Activated CD8-positive, alpha-beta memory T cell treated with anti-CD3 and anti-CD28 coated beads, Interleukin-2, amount 10 ng/mL, durations not matched to agents 7 days and 5 days (primary cell): ENCODE results near the gene OR10R2. TPM values are rescaled to one million over a fixed set of nuclear protein-coding genes. Genes with fewer than 3 reads are reported as not detected.
"Not testable (repeated sequence)": the region's sequence is repeated elsewhere in the genome, so short reads cannot be mapped to it uniquely, and the experiment has no call there.

Experiments
- ATAC-seq: fragments of 150-1000 bp; cut with Tn5 transposase; one replicate; pipeline ENCODE4 v1.10.0; 2021; ENCODE audit warnings: moderate library complexity
- CTCF ChIA-PET: fragments of 350-600 bp; sonication (Branson Sonifier 250); formaldehyde crosslinking; loops from one replicate; lab custom pipeline; 2021; ENCODE audit warnings: antibody characterized with exemption; lab: Charles Lee
- DNase-seq: peaks from one replicate; pipeline ENCODE4 v3.0.0-alpha.2; 2020
- H3K27ac Mint-ChIP-seq: one replicate; pipeline ENCODE4 v1.8.0; 2021; ENCODE audit warnings: mild to moderate bottlenecking, mixed read lengths
- H3K27me3 Mint-ChIP-seq: one replicate; pipeline ENCODE4 v1.8.0; 2021; ENCODE audit warnings: mixed read lengths
- H3K36me3 Mint-ChIP-seq: one replicate; pipeline ENCODE4 v1.8.0; 2021; ENCODE audit warnings: mild to moderate bottlenecking, mixed read lengths
- H3K4me1 Mint-ChIP-seq: one replicate; pipeline ENCODE4 v1.8.0; 2021; ENCODE audit warnings: mixed read lengths
- H3K4me3 Mint-ChIP-seq: one replicate; pipeline ENCODE4 v1.8.0; 2021; ENCODE audit warnings: mild to moderate bottlenecking, moderate library complexity, mixed read lengths
- H3K9me3 Mint-ChIP-seq: one replicate; pipeline ENCODE4 v1.8.0; 2022; ENCODE audit warnings: low read depth, mixed read lengths
- total RNA-seq, 2 experiments: library from RNA; stranded (reverse); gene quantifications; one replicate each; pipeline ENCODE4 v1.2.3, GENCODE V29; 2021

OR10R2 gene, protein sequence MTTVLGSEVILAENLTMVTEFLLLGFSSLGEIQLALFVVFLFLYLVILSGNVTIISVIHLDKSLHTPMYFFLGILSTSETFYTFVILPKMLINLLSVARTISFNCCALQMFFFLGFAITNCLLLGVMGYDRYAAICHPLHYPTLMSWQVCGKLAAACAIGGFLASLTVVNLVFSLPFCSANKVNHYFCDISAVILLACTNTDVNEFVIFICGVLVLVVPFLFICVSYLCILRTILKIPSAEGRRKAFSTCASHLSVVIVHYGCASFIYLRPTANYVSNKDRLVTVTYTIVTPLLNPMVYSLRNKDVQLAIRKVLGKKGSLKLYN
- not detected for total RNA-seq

DNA sequence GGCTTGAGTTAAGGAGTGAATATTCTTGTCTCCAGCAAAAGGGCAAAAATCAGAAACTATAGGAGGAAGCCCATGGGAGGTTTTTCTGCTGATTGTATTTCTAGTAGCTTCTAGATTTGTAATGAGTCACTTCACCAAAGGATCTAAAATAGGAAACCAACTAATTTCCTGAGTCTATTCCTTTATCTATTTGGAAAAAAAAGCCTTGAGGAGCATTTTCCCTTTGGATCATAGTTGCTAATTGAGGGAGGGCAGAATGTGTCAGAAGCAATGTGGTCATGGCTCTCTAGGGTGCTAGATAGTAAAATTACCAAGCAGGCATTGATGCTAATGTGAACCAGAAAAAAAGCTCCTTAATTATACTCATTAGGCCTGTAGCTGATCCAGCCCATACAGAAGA lies at the start of gene OR10R2:
OR10R2 (plus strand) TSS at position 301 of the 400 bp plus-strand sequence. CDS start 106 bp downstream, outside the sequence.
- H3K27ac Mint-ChIP-seq: no peak within 1 kb of the TSS
- no peak for ATAC-seq

DNA sequence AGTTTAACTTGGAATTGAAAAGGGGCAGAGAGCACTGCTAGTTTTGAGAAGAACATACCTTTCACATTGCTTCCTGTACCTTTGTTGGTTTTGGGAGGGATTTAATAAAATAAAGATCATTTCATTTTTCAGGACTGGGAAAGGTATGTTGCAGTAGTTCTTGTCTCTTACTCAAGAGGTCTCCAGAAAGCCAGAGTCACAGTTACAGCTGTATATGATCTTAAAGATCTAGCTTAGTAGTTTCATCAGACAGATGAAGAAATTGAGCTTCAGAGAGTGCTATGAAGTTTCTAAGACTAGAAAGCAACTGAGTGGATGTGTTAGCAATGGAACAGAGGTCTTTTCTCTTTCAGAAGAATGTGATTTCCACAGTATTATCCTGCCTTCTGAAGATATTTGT lies 47.0 kb upstream of the OR10R2 start:
- Mint-ChIP-seq H3K36me3 (no peaks in the 10 kb centered on the region), H3K4me1 (no peaks in the 10 kb centered on the region), H3K27ac (no peak overlapping the region), H3K9me3 (no peaks in the 10 kb centered on the region), H3K27me3 (peaks cover 14% of the 10 kb centered on the region), H3K4me3 (no peak overlapping the region)
- DNase-seq: no peak
- no peak for ATAC-seq
- CTCF ChIA-PET: no interaction called here

More for the DNA sequence above, at the start of gene OR10R2:
- CTCF ChIA-PET: no interaction called here
- Mint-ChIP-seq H3K9me3 (no peaks in the 10 kb centered on the region), H3K36me3 (no peaks in the 10 kb centered on the region), H3K4me1 (no peaks in the 10 kb centered on the region), H3K27me3 (peaks cover 21% of the 10 kb centered on the region), H3K4me3 (no peak within 1 kb of the TSS)
- no peak for DNase-seq

DNA sequence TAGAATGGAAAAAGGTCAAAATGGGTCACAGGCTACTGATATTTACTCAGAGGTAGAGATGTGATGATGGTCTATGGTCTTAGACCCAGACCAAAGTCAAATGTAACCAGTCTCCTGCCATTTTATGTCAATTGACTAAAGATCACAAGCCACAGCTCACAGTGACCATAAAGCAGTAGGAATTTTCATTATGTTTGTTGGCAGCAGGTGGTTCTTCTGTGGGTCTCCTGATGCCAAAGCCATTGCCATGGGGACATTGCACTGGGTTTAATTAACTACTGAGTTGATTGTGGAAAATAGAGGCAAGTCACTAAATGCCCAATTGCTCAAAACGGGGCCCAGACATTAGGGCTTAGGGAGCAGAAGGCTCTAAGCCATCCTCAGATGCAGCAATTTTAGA lies 45.9 kb upstream of the OR10R2 start, which contains the start of gene OR10K2:
OR10K2 (minus strand) TSS at position 101 of the 400 bp plus-strand sequence. CDS start 5,371 bp downstream, outside the sequence.
- no peaks in the 10 kb centered on the region for H3K4me1 Mint-ChIP-seq
- H3K27me3 Mint-ChIP-seq: peaks cover 14% of the 10 kb centered on the region
- no peaks in the 10 kb centered on the region for H3K36me3 Mint-ChIP-seq
- DNase-seq (no peak), ATAC-seq (no peak)
- H3K27ac Mint-ChIP-seq: no peak within 1 kb of the TSS
- CTCF ChIA-PET: no interaction called here
- H3K9me3 Mint-ChIP-seq: peaks cover 2% of the 10 kb centered on the region
- H3K4me3 Mint-ChIP-seq: no peak within 1 kb of the TSS

DNA sequence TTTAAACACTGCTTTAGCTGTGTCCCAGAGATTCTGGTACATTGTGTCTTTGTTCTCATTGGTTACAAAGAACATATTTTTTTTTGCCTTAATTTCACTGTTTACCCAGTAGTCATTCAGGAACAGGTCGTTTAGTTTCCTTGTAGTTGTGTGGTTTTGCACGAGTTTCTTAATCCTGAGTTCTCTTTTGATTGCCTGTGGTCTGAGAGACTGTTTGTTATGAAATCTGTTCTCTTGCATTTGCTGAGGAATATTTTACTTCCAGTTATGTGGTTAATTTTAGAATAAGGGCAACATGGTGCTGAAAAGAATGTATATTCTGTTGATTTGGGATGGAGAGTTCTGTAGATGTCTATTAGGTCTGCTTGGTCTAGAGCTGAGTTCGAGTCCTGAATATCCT lies 41.9 kb upstream of the OR10R2 start:
- H3K4me3 Mint-ChIP-seq, H3K9me3 Mint-ChIP-seq, DNase-seq, H3K27ac Mint-ChIP-seq, ATAC-seq, CTCF ChIA-PET, H3K36me3 Mint-ChIP-seq, H3K4me1 Mint-ChIP-seq: not testable (repeated sequence)
- peaks cover 20% of the 10 kb centered on the region for H3K27me3 Mint-ChIP-seq

DNA sequence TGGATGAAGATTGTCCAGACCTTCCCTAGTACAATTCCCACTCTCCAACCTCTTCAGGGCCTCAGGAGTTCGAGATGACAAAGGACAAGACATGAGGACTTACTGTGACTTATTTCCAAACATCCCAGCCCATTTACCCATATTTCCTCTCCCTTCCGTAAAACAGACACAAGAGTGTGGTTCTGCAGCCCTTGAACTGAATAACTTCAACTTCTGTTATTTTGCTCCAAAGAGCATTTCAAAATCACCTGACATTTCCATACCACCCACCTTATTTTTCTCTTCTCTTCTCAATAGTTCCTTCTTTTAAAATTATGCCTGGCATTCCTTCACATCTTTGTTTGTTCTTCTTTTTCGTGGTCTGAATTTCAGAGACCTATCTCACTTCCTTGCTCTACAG lies 37.3 kb upstream of the OR10R2 start:
- Mint-ChIP-seq H3K27ac (no peak overlapping the region), H3K4me3 (no peak overlapping the region), H3K9me3 (peaks cover 2% of the 10 kb centered on the region), H3K4me1 (no peaks in the 10 kb centered on the region), H3K36me3 (no peaks in the 10 kb centered on the region), H3K27me3 (peaks cover 28% of the 10 kb centered on the region)
- ATAC-seq (no peak), DNase-seq (no peak)
- CTCF ChIA-PET: no interaction called here

DNA sequence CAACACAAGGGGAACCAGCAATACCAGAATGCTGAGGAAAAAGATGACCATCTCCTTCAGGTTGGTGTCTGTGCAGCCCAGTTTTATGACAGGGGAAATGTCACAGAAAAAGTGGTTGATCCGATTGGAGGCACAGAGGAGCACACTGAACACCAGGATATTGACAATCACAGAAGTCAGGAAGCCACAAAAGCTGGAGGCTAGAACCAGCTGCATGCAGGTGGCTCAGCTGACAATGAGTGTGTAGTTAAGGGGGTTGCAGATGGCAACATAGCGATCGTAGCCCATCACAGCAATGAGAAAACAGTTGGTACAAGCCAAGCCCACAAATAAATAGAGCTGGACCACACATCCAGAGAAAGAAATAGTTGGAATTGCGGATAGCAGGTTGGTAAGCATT lies 26.6 kb upstream of the OR10R2 start:
- Mint-ChIP-seq H3K9me3 (no peaks in the 10 kb centered on the region), H3K4me1 (no peaks in the 10 kb centered on the region), H3K27me3 (peaks cover 12% of the 10 kb centered on the region), H3K27ac (no peak overlapping the region), H3K4me3 (no peak overlapping the region), H3K36me3 (no peaks in the 10 kb centered on the region)
- CTCF ChIA-PET: no interaction called here
- no peak for ATAC-seq
- no peak for DNase-seq

DNA sequence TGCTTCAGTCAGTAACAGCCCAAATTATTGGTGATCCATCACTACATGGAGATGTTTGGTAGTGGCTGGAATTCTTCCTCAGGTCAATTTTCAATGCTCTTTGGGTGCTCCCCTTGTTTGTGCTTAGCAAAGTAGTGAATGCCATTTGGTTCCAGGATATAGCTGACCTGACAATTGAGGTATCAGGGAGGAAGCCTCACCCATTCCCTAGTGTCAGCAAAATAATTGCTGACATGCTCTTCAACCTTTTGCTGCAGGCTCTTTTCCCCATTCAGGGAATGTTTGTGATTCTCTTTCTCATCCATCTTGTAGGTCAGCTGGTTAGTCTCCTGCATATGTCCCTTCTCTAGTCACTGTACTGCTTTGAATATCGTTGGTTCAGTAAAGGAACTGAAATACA lies 17.5 kb upstream of the OR10R2 start:
- H3K4me3 Mint-ChIP-seq: no peak overlapping the region
- no peaks in the 10 kb centered on the region for H3K36me3 Mint-ChIP-seq
- H3K4me1 Mint-ChIP-seq: no peaks in the 10 kb centered on the region
- peaks cover 6% of the 10 kb centered on the region for H3K27me3 Mint-ChIP-seq
- H3K27ac Mint-ChIP-seq: no peak overlapping the region
- ATAC-seq: no peak
- DNase-seq: no peak
- no peaks in the 10 kb centered on the region for H3K9me3 Mint-ChIP-seq
- CTCF ChIA-PET: no interaction called here

DNA sequence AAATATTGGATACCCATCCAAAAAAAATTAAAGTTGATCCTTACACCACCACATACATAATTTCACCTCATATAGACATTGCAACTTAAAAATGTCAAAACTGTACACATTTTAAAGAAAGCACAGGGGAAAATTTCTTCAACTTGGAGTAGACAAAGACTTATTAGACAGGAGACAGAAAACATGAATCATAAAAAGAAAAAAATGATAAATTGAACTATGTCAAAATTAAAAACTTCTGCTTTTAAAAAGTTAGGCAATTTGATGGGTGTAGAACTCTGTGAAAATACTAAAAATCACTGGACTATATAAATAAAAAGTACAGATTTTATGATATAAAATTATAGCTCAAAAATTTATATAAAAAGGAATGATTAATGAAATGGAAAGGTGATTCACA lies 14.8 kb upstream of the OR10R2 start:
- Mint-ChIP-seq H3K4me1 (no peaks in the 10 kb centered on the region), H3K27ac (no peak overlapping the region), H3K27me3 (peaks cover 13% of the 10 kb centered on the region), H3K9me3 (no peaks in the 10 kb centered on the region), H3K4me3 (no peak overlapping the region), H3K36me3 (no peaks in the 10 kb centered on the region)
- CTCF ChIA-PET: interaction anchor here (0.5 kb wide), 1 partner anchor 345 kb away, joined by 4 read pairs; no protein-coding TSS in a partner anchor
- no peak for ATAC-seq
- DNase-seq: no peak

DNA sequence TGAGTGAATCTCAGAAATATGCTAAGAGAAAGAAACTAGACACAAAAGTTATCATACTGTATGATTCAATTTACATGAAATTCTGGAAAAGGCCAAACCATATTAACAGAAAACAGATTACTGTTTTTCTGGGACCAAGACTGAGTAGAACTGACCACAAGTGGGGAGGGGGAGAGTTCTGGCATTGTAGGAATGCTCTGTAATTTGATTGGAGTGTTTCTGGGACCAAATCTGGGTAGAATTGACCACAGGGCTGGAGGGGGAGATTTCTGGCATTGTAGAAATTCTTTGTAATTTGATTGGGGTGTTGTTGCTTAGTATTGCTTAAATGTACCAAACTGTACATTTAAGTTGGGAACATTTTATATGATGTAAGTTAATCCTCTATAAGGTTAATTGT lies 13.8 kb upstream of the OR10R2 start:
- no peaks in the 10 kb centered on the region for H3K36me3 Mint-ChIP-seq
- H3K9me3 Mint-ChIP-seq: no peaks in the 10 kb centered on the region
- no peak overlapping the region for H3K27ac Mint-ChIP-seq
- no peaks in the 10 kb centered on the region for H3K4me1 Mint-ChIP-seq
- no peak for ATAC-seq
- no peak overlapping the region for H3K4me3 Mint-ChIP-seq
- no peak for DNase-seq
- H3K27me3 Mint-ChIP-seq: peaks cover 13% of the 10 kb centered on the region
- CTCF ChIA-PET: no interaction called here

DNA sequence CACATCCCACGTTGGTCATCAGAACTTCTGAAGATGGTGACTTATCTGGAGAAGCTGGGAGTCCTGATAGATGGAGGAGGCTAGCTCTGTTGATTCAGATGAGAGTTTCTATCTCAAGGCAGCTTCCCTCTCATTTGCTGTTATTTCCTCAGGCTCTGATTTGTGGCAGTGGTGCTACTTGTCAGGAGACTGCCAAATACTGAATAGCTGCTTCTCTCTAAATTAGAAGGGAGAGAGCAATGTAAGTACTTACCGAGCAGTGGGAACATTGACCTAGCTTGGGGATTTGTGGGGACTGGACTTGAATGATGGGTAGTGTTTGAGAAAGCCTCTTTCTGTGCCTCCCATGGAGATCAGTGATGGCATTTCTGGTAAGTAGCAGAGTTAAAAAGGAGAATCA lies 10.5 kb upstream of the OR10R2 start, which contains the start of gene OR10K1:
OR10K1 (plus strand) TSS at position 301 of the 400 bp plus-strand sequence. CDS start 3,728 bp downstream, outside the sequence.
- Mint-ChIP-seq H3K9me3 (no peaks in the 10 kb centered on the region), H3K27ac (no peak within 1 kb of the TSS), H3K27me3 (peaks cover 13% of the 10 kb centered on the region), H3K4me3 (no peak within 1 kb of the TSS), H3K36me3 (no peaks in the 10 kb centered on the region), H3K4me1 (no peaks in the 10 kb centered on the region)
- DNase-seq: no peak
- no peak for ATAC-seq
- CTCF ChIA-PET: no interaction called here

DNA sequence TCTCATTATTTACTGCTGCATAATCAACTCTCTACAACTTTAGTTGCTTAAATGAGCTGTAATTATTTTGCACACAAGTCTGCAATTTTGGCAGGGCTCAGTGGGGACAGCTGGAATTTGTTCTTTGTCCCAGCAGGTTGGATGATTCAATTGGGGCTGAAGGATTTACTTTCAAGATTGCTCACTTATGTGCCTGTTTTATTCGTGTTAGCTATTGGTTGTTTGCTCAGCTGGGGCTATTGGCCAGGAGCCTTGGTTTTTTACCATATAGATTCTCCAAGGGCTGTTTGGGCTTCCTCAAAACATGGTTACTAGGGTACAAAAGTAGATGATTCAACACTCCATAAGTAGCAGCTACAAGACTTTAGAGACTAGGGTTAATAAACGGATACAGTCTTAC lies 13.4 kb downstream of the OR10R2 start:
- Mint-ChIP-seq H3K27me3 (peaks cover 21% of the 10 kb centered on the region), H3K36me3 (no peaks in the 10 kb centered on the region), H3K27ac (no peak overlapping the region), H3K9me3 (no peaks in the 10 kb centered on the region), H3K4me3 (no peak overlapping the region), H3K4me1 (no peaks in the 10 kb centered on the region)
- CTCF ChIA-PET: no interaction called here
- DNase-seq (no peak), ATAC-seq (no peak)

DNA sequence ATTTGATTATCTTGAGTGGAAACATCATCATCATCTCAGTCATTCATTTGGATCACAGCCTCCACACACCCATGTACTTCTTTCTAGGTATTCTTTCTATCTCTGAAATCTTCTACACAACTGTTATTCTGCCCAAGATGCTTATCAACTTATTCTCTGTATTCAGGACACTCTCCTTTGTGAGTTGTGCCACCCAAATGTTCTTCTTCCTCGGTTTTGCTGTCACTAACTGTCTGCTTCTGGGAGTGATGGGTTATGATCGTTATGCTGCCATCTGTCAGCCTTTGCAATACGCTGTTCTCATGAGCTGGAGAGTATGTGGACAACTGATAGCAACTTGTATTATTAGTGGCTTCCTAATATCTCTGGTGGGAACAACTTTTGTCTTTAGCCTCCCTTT lies 19.3 kb downstream of the OR10R2 start:
- no peak overlapping the region for H3K4me3 Mint-ChIP-seq
- H3K27me3 Mint-ChIP-seq: peaks cover 26% of the 10 kb centered on the region
- DNase-seq: no peak
- no peaks in the 10 kb centered on the region for H3K9me3 Mint-ChIP-seq
- CTCF ChIA-PET: no interaction called here
- no peaks in the 10 kb centered on the region for H3K36me3 Mint-ChIP-seq
- ATAC-seq: no peak
- no peaks in the 10 kb centered on the region for H3K4me1 Mint-ChIP-seq
- no peak overlapping the region for H3K27ac Mint-ChIP-seq

DNA sequence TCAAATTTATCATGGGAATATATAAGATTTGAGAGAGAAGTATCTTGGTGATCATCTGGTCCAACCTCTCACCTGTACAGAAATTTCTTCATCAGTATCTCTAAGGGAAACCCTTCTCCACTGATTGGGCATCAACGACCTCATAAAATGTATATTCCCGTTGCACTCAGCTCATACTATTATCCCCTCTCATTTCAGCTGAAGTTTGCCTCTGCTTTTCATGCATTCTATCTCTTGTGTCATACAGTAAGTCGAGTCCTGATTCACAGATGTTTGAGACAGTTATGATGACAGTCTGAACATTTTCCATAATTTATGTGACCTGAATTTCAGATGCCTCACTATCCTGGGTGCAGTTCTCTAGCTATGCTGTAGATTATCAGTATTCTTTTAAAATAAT lies 21.0 kb downstream of the OR10R2 start:
- no peak for ATAC-seq
- no peak for DNase-seq
- Mint-ChIP-seq H3K27ac (no peak overlapping the region), H3K9me3 (no peaks in the 10 kb centered on the region), H3K36me3 (no peaks in the 10 kb centered on the region), H3K4me3 (no peak overlapping the region), H3K27me3 (peaks cover 20% of the 10 kb centered on the region), H3K4me1 (no peaks in the 10 kb centered on the region)
- CTCF ChIA-PET: no interaction called here

DNA sequence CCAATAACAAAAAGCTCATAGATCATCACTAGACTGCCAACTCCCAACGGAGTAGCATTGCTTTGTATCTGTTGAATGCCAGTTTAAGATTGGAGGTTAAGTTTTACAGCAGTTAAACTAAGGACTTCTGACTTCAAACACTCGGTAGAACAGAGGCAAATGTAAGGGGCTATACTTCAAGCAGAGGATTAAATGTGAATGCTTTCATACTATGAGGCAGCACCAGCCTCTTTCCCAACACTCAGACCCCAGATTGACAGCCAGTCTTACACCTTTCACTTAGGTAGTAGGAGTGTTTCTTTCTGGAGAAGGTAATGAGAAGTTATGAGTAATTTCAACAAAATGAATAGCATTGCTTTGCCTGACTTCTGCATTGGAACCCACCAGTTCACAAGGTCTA lies 22.8 kb downstream of the OR10R2 start:
- ATAC-seq: no peak
- Mint-ChIP-seq H3K9me3 (no peaks in the 10 kb centered on the region), H3K27me3 (peaks cover 16% of the 10 kb centered on the region), H3K27ac (no peak overlapping the region), H3K4me3 (no peak overlapping the region), H3K36me3 (no peaks in the 10 kb centered on the region), H3K4me1 (no peaks in the 10 kb centered on the region)
- CTCF ChIA-PET: no interaction called here
- no peak for DNase-seq
